Middle frontal gyrus (tissue), 1 donor: ENCODE data around the gene SLC52A3.
"Not testable (repeated sequence)": the region's sequence is repeated elsewhere in the genome, so short reads cannot be mapped to it uniquely, and the experiment has no call there.

Source experiments
- DNase-seq: peaks from one replicate; pipeline ENCODE4 v3.0.0-alpha.2; 2015; ENCODE audit warnings: low spot score; ENCODE audit errors: extremely low spot score

The SLC52A3 gene

DNA sequence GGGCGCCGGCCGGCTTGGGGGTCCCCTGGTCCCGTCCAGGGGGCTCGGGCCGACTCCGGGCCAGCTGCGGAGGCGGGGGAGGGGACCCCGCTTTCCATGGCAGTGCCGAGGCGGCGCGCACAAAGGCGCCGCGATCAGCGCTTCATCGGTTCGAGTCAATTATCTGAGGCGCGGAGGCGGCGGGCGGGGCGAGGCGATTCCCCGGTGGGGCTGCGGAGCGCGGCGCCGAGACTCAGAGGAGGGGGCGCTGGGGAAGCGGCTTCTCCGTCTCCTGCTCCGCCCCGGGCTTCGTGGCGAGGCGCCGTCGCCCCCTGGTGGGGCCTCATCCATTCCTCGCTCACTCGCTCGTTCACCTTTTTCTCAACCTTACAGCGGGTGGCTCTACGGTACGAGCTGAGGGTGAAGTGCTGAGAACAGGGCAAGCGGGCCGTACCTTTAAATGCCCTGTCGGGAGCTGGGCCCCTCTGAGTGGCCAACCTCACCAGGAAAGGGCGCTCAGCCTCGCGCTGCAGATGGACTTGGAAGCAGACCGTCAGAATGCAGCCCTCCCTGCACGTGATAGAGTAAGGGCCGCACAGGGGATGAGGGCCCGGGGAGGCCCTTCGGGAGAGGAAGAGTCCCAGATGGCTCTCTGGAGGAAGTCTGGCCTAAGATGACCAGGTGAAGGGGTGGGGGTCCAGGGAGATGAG lies 39.9 kb downstream of the SLC52A3 start:
- DNase-seq = no peak

DNA sequence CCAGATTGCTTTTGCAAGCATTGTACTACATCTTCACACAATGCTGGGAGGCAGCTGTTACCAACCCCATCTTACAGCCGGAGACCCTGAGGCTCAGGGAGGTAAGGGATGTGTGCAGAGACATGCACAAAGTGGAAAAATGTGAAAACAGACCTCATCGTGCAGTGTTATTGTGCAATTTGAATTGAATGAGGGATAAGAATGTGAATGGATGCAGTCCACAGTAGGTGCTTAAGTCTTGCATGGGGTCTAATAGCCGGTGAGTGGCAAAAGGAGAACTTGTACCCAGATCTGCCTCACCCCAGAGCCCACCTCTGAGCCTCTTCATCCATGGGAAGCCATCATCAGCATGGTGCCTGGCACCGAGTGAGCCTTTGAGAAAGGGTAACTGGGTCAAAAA lies 42.1 kb downstream of the SLC52A3 start:
- DNase-seq = no peak

DNA sequence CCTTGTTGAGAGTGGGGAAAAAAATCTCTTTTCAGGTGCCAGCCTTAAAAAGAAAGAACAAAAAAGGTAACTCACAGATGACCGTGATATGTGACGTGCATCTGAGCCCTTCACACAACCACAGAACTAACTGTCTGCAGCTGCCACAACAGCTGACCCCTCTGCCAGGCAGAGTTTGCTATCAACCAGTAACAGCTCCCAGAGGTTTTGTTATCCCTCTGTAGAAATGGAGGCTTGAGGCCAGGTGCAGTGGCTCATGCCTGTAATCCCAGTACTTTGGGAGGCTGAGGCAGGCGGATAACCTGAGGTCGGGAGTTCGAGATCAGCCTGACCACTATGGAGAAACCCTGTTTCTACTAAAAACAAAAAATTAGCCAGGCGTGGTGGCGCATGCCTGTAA lies 42.8 kb downstream of the SLC52A3 start:
- DNase-seq = no peak

DNA sequence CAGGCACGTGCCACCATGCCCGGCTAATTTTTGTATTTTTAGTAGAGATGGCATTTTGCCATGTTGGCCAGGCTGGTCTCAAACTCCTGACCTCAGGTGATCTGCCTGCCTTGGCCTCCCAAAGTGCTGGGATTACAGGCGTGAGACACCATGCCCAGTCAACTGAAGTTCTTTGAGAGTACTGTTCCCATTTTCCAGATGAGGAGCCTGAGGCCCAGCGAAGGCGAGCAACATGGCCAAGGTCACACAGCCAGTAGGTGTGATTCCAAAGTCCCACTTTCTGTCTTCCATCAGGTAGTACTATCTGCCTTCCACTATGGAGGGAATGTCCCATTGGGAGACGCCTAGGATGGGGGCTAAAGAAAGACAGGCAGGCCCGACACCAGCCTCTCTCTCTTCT lies 43.5 kb downstream of the SLC52A3 start:
- not testable (repeated sequence) for DNase-seq

DNA sequence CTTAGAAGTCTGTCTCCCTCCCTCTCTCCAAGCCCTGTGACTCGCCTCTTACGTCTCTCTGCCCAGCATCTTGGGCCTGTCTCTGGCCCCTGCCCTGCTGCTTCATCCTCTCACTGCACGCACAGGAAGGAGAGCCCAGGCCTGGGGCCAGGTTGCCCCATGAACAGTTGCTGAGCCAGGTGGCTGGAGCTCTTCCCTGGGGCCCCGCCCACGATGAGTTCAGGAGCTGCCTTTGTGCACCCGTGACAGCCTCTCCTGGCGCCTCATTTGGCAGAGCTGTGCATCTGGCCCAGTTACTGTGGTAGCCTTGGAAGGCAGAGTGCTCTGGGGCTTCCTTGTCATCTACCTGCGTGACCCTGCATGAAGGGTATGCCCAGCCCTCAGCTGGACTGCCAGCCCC lies 44.5 kb downstream of the SLC52A3 start:
- DNase-seq = no peak

DNA sequence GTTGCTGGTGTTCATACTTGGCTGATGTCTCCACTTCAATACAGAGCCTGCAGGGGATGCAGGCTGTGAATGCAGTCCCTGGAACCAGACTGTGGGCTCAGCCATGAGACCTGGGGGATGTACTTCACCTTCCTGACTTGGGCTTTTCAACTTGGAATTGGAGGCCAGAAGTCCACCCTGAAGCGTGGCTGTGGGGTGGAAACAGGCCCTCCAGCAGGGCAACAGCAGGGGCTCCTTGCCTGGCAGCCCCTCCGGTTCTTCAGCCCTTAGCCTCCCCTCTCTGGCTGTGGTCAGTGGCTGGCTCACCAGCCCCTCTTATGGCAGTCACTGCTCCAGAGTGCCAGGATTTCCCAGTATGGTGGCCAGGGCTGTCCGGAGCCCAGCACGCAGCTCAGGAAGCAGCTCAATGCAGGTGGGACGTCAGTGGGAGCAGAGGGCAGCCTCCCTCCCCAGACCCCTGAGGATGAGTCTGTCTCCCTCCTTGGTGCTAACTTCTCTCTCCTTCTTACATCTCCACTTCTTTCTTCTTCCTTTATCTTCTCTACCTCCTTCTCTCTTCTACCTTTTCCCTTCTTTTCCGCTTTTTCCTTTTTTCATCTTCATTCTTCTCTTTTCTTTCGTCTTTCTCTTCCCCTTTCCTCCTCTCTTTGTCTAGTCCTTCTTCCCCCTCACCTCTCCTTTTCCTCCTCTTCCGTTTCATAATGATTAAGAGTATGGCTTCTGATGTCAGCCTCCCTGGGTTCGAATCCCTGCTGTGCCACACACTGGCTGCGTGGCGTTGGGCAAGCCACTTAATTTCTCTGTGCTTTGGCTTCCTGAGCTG lies 45.3 kb downstream of the SLC52A3 start:
- no peak for DNase-seq

DNA sequence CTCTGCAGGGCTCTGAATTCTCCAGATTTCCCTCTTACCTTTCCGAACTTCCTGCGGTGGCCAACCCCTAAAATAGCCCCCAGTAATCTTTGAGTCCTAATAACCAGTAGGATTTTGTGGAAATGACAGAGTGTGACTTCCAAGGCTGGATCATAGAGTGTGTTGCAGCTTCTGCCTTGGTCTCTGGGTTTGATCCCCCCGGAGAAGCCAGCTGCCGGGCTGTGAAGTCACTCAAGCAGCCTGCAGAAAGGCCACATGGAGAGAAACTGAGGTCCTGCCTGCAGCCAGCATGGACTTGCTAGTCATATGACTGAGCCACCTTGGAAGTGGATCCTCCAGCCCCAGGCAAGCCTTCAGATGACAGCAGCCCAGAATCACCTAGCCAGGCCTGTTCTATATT lies 46.4 kb downstream of the SLC52A3 start:
- no peak for DNase-seq

DNA sequence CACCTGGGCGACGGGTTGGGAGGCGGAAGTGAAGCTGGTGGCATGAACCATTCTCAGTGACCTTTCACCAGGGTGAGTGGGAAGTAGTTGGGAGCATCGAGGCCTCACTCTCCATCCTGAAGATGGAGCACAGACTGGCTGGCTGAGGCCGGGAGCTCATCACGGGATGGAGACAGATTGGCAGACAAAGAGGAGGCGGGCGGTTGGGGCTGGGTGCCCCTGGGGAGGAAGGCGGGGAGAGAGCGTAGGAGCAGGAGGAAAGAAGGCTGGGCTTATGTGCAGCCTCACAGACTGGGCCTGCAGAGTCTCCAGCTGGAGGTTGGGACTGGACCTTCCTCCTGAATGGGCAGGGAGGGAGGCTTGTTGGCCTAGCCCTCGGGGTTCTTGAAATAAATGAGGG lies 48.5 kb downstream of the SLC52A3 start:
- no peak for DNase-seq

DNA sequence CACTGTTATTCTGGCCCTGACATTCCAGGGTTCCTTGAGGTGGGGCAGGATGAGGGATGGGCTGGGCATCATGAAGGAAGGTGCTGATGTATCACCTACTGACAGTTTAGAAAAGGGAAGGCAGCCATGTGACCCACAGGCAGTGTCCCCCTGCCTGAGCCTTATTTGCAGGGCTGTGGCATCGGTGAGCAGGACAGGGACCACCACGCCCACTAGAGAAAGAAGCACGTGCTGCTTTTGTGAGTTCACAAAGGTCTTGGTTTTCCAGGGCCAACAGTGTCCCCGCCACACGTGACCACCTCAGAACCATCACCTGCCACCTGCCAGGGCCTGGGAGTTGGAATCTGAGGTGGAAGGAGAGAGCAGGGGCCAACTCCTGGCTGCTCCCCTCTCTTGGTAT lies 49.2 kb downstream of the SLC52A3 start:
- no peak for DNase-seq

DNA sequence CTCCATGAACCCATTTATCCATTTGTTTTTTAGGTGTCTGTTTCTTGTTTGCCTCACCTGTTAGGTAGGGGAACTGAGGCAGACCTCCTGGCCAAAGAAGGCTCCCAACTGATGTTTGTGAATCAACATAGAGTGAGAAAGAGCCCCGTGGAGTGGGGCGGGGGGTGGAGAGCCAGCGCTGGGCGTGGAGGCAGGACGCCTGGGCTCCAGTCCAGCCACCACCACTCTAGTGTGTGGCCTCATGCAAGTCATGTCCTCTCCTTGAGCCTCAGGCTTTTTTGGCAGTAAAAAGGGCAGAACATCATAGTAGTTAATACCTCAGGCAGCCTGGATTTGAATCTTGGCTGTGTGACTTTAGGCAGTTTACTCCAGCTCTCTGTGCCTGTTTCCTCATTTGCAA lies 50.5 kb downstream of the SLC52A3 start:
- no peak for DNase-seq

DNA sequence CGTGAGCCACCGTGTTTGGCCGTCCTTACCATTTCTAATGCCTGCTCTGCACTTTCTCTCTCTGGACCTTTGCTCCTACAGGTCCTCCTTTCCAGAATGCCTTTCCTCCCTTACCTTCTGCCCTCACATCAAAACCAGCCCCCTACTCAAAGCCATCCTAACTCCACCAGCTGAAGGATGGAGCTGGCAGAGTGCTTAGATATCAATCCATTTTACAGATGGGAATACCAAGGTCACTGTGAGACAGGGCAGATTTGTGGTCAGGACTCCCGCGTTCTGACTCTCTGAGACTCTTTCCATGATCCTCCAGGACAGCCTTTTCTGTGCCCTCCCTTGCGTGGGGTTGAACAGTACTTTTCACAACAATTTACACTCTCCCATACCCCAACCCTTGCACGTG lies 51.0 kb downstream of the SLC52A3 start:
- no peak for DNase-seq

DNA sequence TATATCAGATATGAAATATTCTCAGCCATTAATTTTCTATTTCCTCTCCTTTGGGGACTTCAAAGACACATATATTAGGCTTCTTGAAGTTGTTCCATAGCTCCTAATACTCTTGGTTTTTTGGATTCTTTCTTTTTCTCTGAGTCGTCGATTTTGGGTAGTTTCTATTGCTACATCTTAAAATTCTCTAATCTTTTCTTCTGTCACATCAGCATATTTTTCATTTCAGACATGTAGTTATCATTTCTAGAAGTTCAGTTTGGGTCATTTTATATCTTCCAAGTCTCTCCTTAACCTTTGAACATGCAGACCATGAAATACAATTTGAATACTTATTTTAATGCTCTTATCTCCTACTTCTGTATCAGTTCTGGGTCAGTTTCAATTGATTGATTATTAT lies 53.8 kb downstream of the SLC52A3 start:
- DNase-seq = no peak

DNA sequence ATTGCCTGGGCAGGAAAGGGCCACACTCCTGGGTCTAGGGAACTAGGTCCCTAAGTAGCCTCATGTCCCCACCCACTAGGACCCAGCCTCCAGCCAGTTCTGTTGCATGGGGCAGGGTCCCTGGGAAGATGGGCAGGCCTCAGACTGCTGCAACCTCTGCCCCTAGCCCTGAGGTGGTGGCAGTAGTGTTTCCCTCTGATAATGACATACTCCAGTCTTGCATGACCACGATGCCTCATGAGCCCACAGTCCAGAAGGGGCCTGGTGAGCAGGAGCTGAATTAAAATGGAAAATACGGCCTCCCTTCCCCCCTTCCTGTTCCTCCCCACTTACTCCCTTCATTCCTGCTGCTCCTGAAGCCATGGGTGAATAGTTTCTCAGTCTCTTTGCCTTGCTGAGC lies 56.7 kb downstream of the SLC52A3 start:
- no peak for DNase-seq

DNA sequence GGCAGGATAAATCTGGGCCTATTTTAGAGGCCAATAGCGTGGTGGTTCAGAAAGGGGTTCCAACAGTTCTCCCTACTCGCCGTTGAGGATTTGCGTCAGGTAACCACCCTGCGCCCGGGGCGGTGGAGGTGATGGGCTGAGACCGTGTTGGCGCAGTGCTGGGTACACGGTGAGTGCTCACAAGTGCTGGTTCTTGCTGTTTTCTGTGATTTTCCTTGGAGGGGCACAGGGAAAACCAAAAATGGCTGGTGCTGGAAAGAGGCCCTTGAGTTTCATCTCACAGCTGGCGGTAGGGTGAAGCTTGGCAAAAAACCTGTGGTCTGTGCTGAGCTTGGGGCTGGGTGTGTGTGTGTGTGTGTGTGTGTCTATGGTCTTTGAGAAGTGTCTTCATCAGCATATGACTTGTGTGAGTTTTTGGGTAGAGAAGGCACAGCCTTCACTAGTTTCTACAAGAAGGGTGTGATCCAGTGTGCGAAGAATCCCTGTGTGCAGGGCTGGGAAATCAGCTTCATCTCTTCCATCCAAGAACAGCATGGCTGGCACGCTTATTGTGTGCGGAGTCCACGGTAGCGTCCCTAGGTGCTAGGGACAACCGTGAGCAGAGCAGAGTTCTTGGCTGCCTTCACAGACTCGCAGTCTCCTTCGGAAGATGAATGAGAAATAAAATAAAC lies 57.4 kb downstream of the SLC52A3 start:
- no peak for DNase-seq
